ENCODE data around the gene ETV4. TPM values are rescaled to one million over a fixed set of nuclear protein-coding genes. Genes with fewer than 3 reads are reported as not detected.

The ETV4 gene
- total and polyA plus RNA-seq, 2 of the 13 experiments (the other 11 are each of a cell fraction or from before 2014, with no cell fraction given) = 128 to 330 TPM

DNA sequence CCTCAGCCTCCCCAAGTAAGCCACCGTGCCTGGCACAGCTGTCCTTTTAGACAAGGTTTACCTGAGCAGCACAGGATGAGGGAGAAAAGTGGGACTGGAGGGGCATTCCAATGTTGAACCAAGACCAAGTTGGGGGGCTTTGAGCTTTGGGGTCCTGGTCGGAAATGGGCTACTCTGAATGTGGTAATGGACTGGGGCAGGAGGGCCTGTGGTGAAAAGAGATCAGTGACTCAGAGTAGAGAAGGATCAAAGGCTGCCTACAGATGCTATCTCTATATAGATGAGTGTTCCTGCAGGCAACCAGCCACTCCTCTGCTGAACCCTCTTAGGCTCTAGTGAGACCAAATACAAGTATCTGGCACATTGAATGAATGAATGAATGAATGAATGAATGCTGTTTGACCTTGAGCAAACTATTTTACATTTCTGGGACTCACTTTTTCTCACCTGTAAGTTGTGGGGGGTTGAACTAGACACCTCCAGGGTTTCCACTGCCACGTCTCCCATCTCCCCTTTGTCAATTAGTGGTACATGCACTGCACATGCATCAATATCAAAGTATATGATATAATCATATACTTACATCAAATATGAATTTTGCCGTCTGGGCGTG lies 26.3 kb upstream of the ETV4 start (continued):
- TF ChIP-seq, protein P1, sequence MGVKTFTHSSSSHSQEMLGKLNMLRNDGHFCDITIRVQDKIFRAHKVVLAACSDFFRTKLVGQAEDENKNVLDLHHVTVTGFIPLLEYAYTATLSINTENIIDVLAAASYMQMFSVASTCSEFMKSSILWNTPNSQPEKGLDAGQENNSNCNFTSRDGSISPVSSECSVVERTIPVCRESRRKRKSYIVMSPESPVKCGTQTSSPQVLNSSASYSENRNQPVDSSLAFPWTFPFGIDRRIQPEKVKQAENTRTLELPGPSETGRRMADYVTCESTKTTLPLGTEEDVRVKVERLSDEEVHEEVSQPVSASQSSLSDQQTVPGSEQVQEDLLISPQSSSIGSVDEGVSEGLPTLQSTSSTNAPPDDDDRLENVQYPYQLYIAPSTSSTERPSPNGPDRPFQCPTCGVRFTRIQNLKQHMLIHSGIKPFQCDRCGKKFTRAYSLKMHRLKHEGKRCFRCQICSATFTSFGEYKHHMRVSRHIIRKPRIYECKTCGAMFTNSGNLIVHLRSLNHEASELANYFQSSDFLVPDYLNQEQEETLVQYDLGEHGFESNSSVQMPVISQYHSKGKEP (CRISPR knock-in tag; IDR thresholded peaks at IDR 0.05) = no peak
- TF ChIP-seq ZMYM2 (CRISPR knock-in tag; IDR thresholded peaks at IDR 0.05) = peak; percentile 21; the same call in 1 of the 2 replicates
- peak; percentile 97 for TF ChIP-seq ZNF24 (IDR thresholded peaks at IDR 0.05)
- TF ChIP-seq, protein P2, sequence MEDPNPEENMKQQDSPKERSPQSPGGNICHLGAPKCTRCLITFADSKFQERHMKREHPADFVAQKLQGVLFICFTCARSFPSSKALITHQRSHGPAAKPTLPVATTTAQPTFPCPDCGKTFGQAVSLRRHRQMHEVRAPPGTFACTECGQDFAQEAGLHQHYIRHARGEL (CRISPR knock-in tag; IDR thresholded peaks at IDR 0.05) = no peak
- no peak for TF ChIP-seq HOXA7 (CRISPR knock-in tag; IDR thresholded peaks at IDR 0.05)
- 0 out of 2 replicates have a peak, but pooled peaks have one; percentile 24 for TF ChIP-seq ELF3 (CRISPR knock-in tag; IDR thresholded peaks at IDR 0.05)
- TF ChIP-seq ZSCAN25 (CRISPR knock-in tag; IDR thresholded peaks at IDR 0.05) = no peak
- TF ChIP-seq NFIC (IDR thresholded peaks at IDR 0.05; ENCODE audit: low read length) = no peak
- TF ChIP-seq HDAC6 (IDR thresholded peaks at IDR 0.05; ENCODE audit: low read depth, low read length) = no peak
- TF ChIP-seq SIN3A (IDR thresholded peaks at IDR 0.05; ENCODE audit: borderline replicate concordance, low read depth, low read length) = no peak
- TF ChIP-seq JUNB (CRISPR knock-in tag; IDR thresholded peaks at IDR 0.05; ENCODE audit: borderline replicate concordance) = no peak
- TF ChIP-seq SYNCRIP (IDR thresholded peaks at IDR 0.05; ENCODE audit: insufficient read depth, low read depth, low read length) = no peak
- TF ChIP-seq ATM (IDR thresholded peaks at IDR 0.05; ENCODE audit: borderline replicate concordance) = no peak
- TF ChIP-seq, protein P3, sequence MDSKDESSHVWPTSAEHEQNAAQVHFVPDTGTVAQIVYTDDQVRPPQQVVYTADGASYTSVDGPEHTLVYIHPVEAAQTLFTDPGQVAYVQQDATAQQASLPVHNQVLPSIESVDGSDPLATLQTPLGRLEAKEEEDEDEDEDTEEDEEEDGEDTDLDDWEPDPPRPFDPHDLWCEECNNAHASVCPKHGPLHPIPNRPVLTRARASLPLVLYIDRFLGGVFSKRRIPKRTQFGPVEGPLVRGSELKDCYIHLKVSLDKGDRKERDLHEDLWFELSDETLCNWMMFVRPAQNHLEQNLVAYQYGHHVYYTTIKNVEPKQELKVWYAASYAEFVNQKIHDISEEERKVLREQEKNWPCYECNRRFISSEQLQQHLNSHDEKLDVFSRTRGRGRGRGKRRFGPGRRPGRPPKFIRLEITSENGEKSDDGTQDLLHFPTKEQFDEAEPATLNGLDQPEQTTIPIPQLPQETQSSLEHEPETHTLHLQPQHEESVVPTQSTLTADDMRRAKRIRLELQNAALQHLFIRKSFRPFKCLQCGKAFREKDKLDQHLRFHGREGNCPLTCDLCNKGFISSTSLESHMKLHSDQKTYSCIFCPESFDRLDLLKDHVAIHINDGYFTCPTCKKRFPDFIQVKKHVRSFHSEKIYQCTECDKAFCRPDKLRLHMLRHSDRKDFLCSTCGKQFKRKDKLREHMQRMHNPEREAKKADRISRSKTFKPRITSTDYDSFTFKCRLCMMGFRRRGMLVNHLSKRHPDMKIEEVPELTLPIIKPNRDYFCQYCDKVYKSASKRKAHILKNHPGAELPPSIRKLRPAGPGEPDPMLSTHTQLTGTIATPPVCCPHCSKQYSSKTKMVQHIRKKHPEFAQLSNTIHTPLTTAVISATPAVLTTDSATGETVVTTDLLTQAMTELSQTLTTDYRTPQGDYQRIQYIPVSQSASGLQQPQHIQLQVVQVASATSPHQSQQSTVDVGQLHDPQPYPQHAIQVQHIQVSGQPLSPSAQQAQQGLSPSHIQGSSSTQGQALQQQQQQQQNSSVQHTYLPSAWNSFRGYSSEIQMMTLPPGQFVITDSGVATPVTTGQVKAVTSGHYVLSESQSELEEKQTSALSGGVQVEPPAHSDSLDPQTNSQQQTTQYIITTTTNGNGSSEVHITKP (CRISPR knock-in tag; IDR thresholded peaks at IDR 0.05; ENCODE audit: low read depth) = no peak
- TF ChIP-seq ARHGAP35 (CRISPR knock-in tag; IDR thresholded peaks at IDR 0.05; ENCODE audit: borderline replicate concordance) = no peak
- TF ChIP-seq, protein P4, sequence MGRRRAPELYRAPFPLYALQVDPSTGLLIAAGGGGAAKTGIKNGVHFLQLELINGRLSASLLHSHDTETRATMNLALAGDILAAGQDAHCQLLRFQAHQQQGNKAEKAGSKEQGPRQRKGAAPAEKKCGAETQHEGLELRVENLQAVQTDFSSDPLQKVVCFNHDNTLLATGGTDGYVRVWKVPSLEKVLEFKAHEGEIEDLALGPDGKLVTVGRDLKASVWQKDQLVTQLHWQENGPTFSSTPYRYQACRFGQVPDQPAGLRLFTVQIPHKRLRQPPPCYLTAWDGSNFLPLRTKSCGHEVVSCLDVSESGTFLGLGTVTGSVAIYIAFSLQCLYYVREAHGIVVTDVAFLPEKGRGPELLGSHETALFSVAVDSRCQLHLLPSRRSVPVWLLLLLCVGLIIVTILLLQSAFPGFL (CRISPR knock-in tag; IDR thresholded peaks at IDR 0.05) = no peak
